Brain microvascular endothelial cell (primary cell): Measurements from ENCODE around the gene PARD6B.

Source experiments
- DNase-seq: peaks from one replicate; pipeline ENCODE4 v3.0.0-alpha.2; 2020
- H3K27ac ChIP-seq: fragments of 250-450 bp; sonication (Bioruptor Pico); 2 replicates; pipeline ENCODE4 v1.5.1; 2020; ENCODE audit warnings: mild to moderate bottlenecking, moderate library complexity
- H3K27me3 ChIP-seq: fragments of 250-450 bp; sonication (Bioruptor Pico); replicated peaks from 2 replicates; pipeline ENCODE4 v1.5.1; 2020; ENCODE audit warnings: mild to moderate bottlenecking
- H3K36me3 ChIP-seq: fragments of 250-450 bp; sonication (Bioruptor Pico); replicated peaks from 2 replicates; pipeline ENCODE4 v1.5.1; 2020; ENCODE audit warnings: mild to moderate bottlenecking
- H3K4me3 ChIP-seq: 2 replicates; pipeline ENCODE4 v1.5.1; 2011; ENCODE audit warnings: low read depth, mild to moderate bottlenecking, control low read depth, low read length, moderate library complexity
- CTCF ChIP-seq: IDR thresholded peaks from 2 replicates; pipeline ENCODE4 v1.5.1; 2011; ENCODE audit warnings: low read depth, mild to moderate bottlenecking, moderate library complexity, low read length, control low read depth, inconsistent platforms; ENCODE audit errors: missing control alignments
- in situ Hi-C: cut with HindIII; loops from 2 replicates; pipeline ENCODE4 v1.10.0; 2017; ENCODE audit warnings: low sequenced_read_pairs, low pct_ligation_motif_present

Gene PARD6B

GRCh38 chr20:50688256-50688975 lies 43.0 kb upstream of the PARD6B start:
- no peak overlapping the region for H3K27ac ChIP-seq
- DNase-seq, result no peak
- in situ Hi-C loops, result no loop called here

GRCh38 chr20:50689864-50690649 lies 41.3 kb upstream of the PARD6B start:
- H3K27me3 ChIP-seq, result no peaks in the 10 kb centered on the region
- H3K36me3 ChIP-seq, result no peaks in the 10 kb centered on the region
- no peak for DNase-seq
- H3K4me3 ChIP-seq, result no peak overlapping the region
- in situ Hi-C loops, result no loop called here
- H3K27ac ChIP-seq, result no peak overlapping the region
- TF ChIP-seq CTCF, result no peak

More at GRCh38 chr20:50688256-50688975, 43.0 kb upstream of the PARD6B start:
- Histone ChIP-seq H3K27me3 (no peaks in the 10 kb centered on the region), H3K36me3 (no peaks in the 10 kb centered on the region), H3K4me3 (no peak overlapping the region)
- no peak for TF ChIP-seq CTCF

GRCh38 chr20:50690650-50691572 lies 40.5 kb upstream of the PARD6B start, which contains the start of gene RIPOR3:
TSS of gene RIPOR3 (minus strand) at chr20:50691542. CDS start at chr20:50691128, 414 bp downstream.
- Histone ChIP-seq H3K4me3 (peak within 1 kb of the TSS; percentile 35), H3K27me3 (no peaks in the 10 kb centered on the region), H3K36me3 (no peaks in the 10 kb centered on the region), H3K27ac (no peak within 1 kb of the TSS)
- in situ Hi-C loops, result no loop called here
- no peak for TF ChIP-seq CTCF
- DNase-seq, result no peak

- Histone ChIP-seq H3K27ac (no peak overlapping the region), H3K27me3 (no peaks in the 10 kb centered on the region), H3K36me3 (no peaks in the 10 kb centered on the region), H3K4me3 (peak overlapping the region; percentile 35)
- in situ Hi-C loops, result no loop called here
- DNase-seq, result peak; percentile 37
- TF ChIP-seq CTCF, result no peak
Measured at GRCh38 chr20:50691573-50692551, 39.5 kb upstream of the PARD6B start.

GRCh38 chr20:50692552-50692933 lies 38.8 kb upstream of the PARD6B start:
- Histone ChIP-seq H3K4me3 (no peak overlapping the region), H3K36me3 (no peaks in the 10 kb centered on the region), H3K27me3 (no peaks in the 10 kb centered on the region), H3K27ac (no peak overlapping the region)
- in situ Hi-C loops, result no loop called here
- TF ChIP-seq CTCF, result no peak
- no peak for DNase-seq
